IPS DF 4.7 (cell line): ENCODE data around the gene COL23A1.
"Not testable (repeated sequence)": the region's sequence is repeated elsewhere in the genome, so short reads cannot be mapped to it uniquely, and the experiment has no call there.

Experiments
- DNase-seq: peaks from one replicate; pipeline ENCODE4 v3.0.0-alpha.2; 2013; ENCODE audit warnings: low spot score; ENCODE audit errors: extremely low read depth

The COL23A1 gene

DNA sequence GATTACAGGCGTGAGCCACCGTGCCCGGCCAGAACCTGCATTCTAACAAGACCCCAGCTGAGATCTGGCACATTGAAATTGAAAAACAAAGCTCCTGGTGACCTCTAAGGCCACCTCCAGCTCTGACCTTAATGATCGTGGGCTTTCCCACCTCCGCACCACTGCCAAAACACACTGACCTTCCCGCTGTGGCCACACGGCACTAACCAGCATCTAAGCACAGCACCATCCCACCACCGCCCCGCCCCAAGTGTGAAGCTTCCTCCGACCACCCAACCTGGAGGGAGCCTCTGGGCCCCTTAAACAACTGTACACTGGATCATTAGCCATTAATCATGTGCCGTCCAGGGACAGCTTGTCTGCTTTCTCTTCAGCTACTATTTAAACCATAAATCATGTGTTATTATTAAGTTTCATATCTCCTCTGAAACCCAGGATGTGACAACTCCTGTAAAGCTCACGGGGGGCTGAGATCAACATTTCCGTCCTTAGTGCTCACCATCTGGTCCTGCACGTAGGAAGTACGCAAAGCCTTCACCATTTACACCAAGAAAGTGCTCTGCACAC lies 80.6 kb downstream of the COL23A1 start:
- DNase-seq, result no peak

GRCh38 chr5:178507151-178507932 lies 82.9 kb downstream of the COL23A1 start:
- no peak for DNase-seq

- DNase-seq, result no peak
These were observed 84.4 kb downstream of the COL23A1 start for GRCh38 chr5:178505639-178506407.

DNA sequence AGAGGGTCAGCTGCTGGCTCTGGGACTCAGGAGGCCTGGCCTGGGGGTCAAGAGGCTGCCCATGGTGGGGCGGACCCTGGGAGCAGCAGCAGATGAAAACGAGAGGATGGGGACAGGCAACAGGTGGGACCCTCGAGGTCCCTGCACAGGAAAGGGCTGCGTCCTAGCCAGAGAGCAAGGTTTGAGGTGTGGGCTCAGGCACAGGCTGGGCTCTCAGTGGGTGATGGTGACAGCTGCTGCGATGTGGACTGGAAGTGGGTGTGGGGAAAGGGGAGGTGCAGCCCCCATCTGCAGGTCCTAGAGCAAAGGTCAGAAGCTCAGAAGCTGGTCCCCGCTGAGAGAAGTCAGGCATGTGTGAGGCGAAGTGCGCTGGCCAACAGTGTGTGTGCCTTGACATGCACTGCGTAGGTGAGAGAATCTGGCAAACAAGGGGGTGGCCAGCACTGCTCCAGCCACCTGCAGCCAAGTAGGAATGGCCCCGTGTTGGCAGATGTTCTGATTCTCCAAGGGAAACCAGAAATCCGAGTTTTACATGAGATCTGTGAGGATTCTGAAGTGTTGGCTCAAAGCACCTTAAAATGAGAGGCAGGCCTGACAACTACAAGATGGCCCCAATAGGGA lies 85.7 kb downstream of the COL23A1 start:
- no peak for DNase-seq

- no peak for DNase-seq
These were observed 87.6 kb downstream of the COL23A1 start for GRCh38 chr5:178502401-178503100.

GRCh38 chr5:178499352-178499751 lies 90.8 kb downstream of the COL23A1 start:
- DNase-seq, result no peak

DNA sequence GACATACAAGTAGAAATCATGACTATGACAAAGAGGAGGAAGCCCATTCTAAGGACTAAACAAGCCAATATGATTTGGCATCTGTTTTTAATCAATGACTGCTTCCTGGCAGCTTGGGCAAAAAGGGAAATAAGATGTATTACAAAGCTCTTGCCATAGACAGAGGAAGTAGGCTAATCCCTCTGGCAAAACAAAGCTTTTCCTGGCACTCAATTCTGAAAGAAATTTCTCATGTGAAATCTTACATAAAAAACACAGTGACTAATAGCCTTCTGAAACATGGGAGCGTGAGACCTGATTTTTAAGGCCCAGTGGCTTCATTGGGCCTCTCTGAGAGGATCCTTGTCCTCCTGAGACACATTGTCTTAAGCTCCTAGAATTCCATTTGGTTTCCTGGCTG lies 93.6 kb downstream of the COL23A1 start:
- DNase-seq, result no peak

GRCh38 chr5:178496214-178496613 lies 94.0 kb downstream of the COL23A1 start:
- no peak for DNase-seq

DNA sequence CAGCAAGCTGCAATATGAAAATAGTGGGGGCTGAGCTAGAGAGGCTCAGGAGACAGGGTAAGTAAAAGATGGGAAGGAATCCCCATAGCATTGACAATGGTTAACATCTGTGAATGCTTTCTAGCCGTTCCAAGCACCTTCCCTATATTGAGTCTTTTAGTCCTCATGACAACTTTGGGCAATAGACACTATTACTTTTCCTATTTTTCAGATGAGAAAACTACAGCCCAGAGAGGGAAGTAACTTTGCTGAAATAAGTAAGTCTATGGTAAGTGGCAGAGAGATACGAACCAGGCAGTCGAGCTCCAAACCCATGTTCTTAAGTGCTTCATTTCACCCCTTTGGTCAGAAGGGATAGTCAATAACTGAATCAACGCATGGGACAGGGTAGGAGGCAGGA lies 94.5 kb downstream of the COL23A1 start:
- DNase-seq, result no peak

- DNase-seq, result no peak
These were observed 97.9 kb downstream of the COL23A1 start for GRCh38 chr5:178492278-178492677.

GRCh38 chr5:178490935-178491652 lies 99.1 kb downstream of the COL23A1 start:
- DNase-seq, result no peak

DNA sequence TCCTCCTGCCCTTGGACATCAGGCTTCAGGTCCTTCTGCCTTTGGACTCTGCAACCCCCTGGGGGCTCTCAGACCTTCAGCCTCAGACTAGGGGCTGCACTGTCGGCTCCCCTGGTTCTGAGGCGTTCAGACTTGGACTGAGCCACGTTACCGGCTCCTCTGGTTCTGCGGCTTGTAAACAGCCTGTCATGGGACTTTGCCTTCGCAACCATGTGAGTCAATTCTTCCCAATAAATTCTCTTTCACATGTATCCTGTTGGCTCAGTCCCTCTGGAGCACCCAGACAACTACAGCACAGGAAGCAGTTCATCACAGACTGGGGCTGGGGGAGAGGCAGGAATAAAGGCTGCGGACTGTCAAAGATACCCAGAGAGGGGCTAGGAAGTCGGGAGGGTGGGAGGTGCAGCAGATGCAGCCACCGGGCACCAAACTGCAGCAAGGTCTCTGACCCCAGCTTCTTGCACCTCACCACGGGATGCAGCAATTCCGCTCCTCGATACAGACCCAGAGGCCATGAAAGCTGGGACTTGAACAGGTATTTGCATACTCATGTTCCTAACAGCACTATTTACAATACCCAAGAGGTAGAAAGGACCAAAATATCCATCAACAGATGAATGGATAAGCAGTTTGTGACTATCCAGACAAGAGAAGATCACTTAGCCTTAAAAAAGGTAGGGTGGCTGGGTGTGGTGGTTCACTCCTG lies 100.8 kb downstream of the COL23A1 start:
- DNase-seq, result no peak

DNA sequence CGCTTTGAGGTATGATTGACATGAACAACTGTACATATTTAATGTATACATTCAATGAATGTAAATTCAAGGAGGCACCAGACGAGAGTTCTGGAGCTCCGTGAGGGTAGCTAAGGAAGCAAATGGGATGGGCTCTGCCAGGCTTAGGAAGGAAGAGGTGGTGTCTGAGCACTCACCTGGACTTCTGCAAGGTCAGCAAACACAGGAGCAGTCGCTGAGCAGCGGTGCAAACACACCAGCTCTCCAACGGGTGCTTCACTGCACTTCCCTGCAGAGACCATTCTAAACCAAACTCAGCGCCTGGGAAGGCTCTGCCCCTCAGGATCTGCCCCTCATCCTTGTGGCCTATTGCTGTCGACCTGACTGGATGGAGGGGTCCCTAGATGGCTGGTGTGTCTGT lies 101.5 kb downstream of the COL23A1 start:
- DNase-seq, result no peak

- DNase-seq, result no peak
These were observed 102.1 kb downstream of the COL23A1 start for GRCh38 chr5:178487911-178488600.

DNA sequence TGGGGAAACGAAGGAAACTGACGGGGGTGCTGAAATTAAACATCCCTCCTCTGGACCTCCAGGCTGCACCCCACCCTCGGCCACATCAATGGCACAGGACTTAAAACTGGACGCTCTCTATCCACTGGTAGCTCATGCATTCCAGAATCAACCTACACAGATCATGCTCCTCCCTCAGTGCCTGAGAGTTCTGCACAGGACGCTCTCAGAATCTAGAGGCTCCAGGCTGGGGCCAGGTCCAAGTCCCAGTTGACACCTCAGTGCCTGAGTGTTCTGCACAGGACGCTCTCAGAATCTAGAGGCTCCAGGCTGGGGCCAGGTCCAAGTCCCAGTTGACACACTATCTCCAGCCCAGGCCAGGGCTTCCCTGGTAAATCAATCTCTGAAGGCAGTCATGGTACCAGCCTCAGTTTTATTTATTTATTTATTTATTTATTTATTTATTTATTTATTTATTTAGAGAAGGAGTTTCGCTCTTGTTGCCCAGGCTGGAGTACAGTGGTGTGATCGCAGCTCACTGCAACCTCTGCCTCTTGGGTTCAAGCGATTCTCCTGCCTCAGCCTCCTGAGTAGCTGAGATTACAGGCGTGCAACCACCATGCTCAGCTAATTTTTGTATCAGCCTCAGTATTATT lies 103.2 kb downstream of the COL23A1 start:
- not testable (repeated sequence) for DNase-seq

DNA sequence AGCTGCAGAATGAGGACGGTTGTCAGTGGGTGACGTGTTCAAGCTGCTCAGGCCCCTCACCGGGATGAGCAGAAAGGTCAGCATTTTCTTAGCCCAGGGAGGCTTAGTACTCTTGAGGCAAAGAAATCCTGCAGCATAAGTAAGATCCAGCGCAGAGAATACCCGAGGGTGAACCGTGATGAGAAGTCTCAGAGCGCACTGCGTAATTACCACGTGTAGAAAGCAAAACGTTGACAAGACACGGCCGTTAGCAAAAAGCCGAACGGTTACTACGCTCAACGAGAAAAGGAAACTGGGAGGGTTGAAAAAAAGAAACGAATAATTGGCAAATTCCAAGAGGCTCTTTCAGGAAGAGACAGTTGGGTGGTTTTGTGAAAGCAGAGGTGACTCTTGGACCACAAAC lies 104.0 kb downstream of the COL23A1 start:
- no peak for DNase-seq

- DNase-seq, result no peak
These were observed 106.6 kb downstream of the COL23A1 start for GRCh38 chr5:178483620-178484019.

DNA sequence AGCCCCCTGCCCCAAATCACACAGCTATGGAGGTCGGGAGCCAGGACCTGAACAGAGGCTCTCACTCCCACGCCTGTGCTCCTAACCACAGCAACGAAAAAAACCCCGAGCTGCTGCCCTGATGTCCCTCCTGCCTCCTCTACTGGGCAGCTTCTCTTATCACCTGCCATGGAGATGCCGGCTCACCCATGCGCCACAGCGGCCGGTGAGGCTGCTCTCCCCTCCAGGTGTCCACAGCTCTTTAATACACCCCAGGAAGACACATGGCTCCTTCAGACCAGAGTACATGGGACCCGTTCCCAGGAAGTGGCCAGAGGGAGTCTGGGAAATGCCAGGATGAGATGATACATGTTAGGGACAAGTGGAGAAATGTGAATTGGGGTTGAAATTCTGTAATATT lies 110.9 kb downstream of the COL23A1 start:
- no peak for DNase-seq

DNA sequence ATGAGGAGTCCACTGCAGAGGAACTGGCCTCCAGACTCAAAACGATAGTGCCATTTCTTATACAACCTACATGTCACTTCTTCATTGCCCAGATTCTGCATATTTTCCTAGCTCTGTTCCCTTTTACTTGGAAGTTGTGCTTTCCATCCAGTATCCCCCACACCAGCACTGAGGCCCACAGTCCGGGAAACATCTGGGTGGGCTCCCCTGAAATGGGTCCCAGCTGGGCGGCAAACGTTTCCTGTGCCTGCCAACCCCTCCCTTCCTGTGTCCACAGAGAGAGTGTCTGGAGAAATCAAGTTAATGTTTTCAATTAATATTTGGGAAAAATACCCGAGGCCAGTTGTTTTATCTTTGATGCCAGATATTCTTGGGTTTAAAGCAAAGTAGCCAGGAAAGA lies 111.8 kb downstream of the COL23A1 start:
- DNase-seq, result no peak
